NK-92 treated with Interleukin-12 subunit alpha and Interleukin-12 subunit beta, amount 100 ng/mL, for 24 hours (cell line): ENCODE measurements around the gene IL4I1.

Experiments used
- DNase-seq: peaks from one replicate; lab custom pipeline; 2025; lab: John Stamatoyannopoulos, UW

IL4I1 gene

GRCh38 chr19:49850221-49850486, 46.5 kb downstream of the IL4I1 start:
- DNase-seq: no peak

GRCh38 chr19:49849433-49850220, 47.1 kb downstream of the IL4I1 start:
- no peak for DNase-seq

- no peak for DNase-seq
Measured at GRCh38 chr19:49848938-49849337, 47.7 kb downstream of the IL4I1 start.

GRCh38 chr19:49847731-49848696, 48.7 kb downstream of the IL4I1 start:
- no peak for DNase-seq

GRCh38 chr19:49846408-49846807, 50.3 kb downstream of the IL4I1 start:
- DNase-seq: no peak

- no peak for DNase-seq
Measured at GRCh38 chr19:49845414-49845813, 51.3 kb downstream of the IL4I1 start.

GRCh38 chr19:49844138-49845095, 52.3 kb downstream of the IL4I1 start:
- no peak for DNase-seq

GRCh38 chr19:49843265-49843664, 53.4 kb downstream of the IL4I1 start:
- no peak for DNase-seq

- DNase-seq: no peak
Measured at GRCh38 chr19:49840736-49841249, 55.9 kb downstream of the IL4I1 start.

- DNase-seq: no peak
Measured at GRCh38 chr19:49840321-49840720, 56.4 kb downstream of the IL4I1 start.

GRCh38 chr19:49839713-49840112, 57.0 kb downstream of the IL4I1 start:
- DNase-seq: no peak
